IMR-90 (cell line): ENCODE measurements around the gene APBB1IP.

Experiments
- BHLHE40 ChIP-seq: fragments of 150-350 bp; IDR thresholded peaks from 2 replicates; pipeline ENCODE4 v1.6.1; 2016; ENCODE audit warnings: mild to moderate bottlenecking, low read depth, low read length
- CEBPB ChIP-seq: IDR thresholded peaks from 2 replicates; pipeline ENCODE4 v1.6.1; 2012; ENCODE audit warnings: low read depth, low read length, improper control_type of control experiment
- CTCF ChIP-seq: conservative IDR thresholded peaks from 2 replicates; pipeline ENCODE4 v1.5.1; 2012; ENCODE audit warnings: mild to moderate bottlenecking, low read depth, low read length, improper control_type of control experiment
- ELK1 ChIP-seq: fragments of 150-350 bp; IDR thresholded peaks from 2 replicates; pipeline ENCODE4 v1.6.1; 2016; ENCODE audit warnings: low read depth, mild to moderate bottlenecking, low read length, moderate library complexity, borderline replicate concordance
- FOS ChIP-seq: fragments of 150-350 bp; IDR thresholded peaks from 2 replicates; pipeline ENCODE4 v1.6.1; 2016; ENCODE audit warnings: low read depth, low read length
- POLR2A ChIP-seq: IDR thresholded peaks from 2 replicates; pipeline ENCODE4 v1.6.1; 2012; ENCODE audit warnings: mild to moderate bottlenecking, low read depth, low read length
- RAD21 ChIP-seq: IDR thresholded peaks from 2 replicates; pipeline ENCODE4 v1.6.1; 2012; ENCODE audit warnings: low read length, improper control_type of control experiment
- SMC3 ChIP-seq: fragments of 150-350 bp; IDR thresholded peaks from 2 replicates; pipeline ENCODE4 v1.6.1; 2016; ENCODE audit warnings: low read depth, mild to moderate bottlenecking, antibody characterized with exemption, low read length, moderate library complexity

GRCh38 chr10:26550774-26551526 lies 112.8 kb downstream of the APBB1IP start:
- TF ChIP-seq CTCF (no peak), POLR2A (no peak), FOS (no peak), BHLHE40 (no peak), RAD21 (no peak), SMC3 (no peak), ELK1 (no peak), CEBPB (no peak)
